NCI-H345 (cell line): ENCODE measurements around the gene HECTD4.
A peak's percentile ranks its signal among the peaks of the same experiment; 100 is the strongest.
"Not testable (repeated sequence)": the region's sequence is repeated elsewhere in the genome, so short reads cannot be mapped to it uniquely, and the experiment has no call there.

Experiments
- DNase-seq: peaks from one replicate; lab custom pipeline; 2025; lab: John Stamatoyannopoulos, UW

Gene HECTD4

GRCh38 chr12:112161711-112162110, 220.5 kb downstream of the HECTD4 start:
- no peak for DNase-seq

GRCh38 chr12:112160611-112161010, 221.6 kb downstream of the HECTD4 start:
- DNase-seq: no peak

GRCh38 chr12:112159146-112159541, 223.1 kb downstream of the HECTD4 start:
- no peak for DNase-seq

- not testable (repeated sequence) for DNase-seq
Measured at GRCh38 chr12:112158461-112159145, 223.6 kb downstream of the HECTD4 start.

- DNase-seq: no peak
Measured at GRCh38 chr12:112153893-112154219, 228.4 kb downstream of the HECTD4 start.

GRCh38 chr12:112153181-112153892, 228.9 kb downstream of the HECTD4 start:
- DNase-seq: no peak

GRCh38 chr12:112151766-112152541, 230.3 kb downstream of the HECTD4 start:
- no peak for DNase-seq

GRCh38 chr12:112149596-112149995, 232.6 kb downstream of the HECTD4 start:
- DNase-seq: no peak

GRCh38 chr12:112148031-112148513, 234.2 kb downstream of the HECTD4 start:
- DNase-seq: no peak

- no peak for DNase-seq
Measured at GRCh38 chr12:112146123-112146522, 236.1 kb downstream of the HECTD4 start.

- DNase-seq: no peak
Measured at GRCh38 chr12:112140728-112141127, 241.5 kb downstream of the HECTD4 start.

- no peak for DNase-seq
Measured at GRCh38 chr12:112134731-112135130, 247.5 kb downstream of the HECTD4 start.

- DNase-seq: no peak
Measured at GRCh38 chr12:112133418-112133817, 248.8 kb downstream of the HECTD4 start.

- no peak for DNase-seq
Measured at GRCh38 chr12:112131686-112132085, 250.5 kb downstream of the HECTD4 start.

- DNase-seq: no peak
Measured at GRCh38 chr12:112130441-112130998, 251.7 kb downstream of the HECTD4 start.

- no peak for DNase-seq
Measured at GRCh38 chr12:112126911-112127310, 255.3 kb downstream of the HECTD4 start.

GRCh38 chr12:112126000-112126438, 256.2 kb downstream of the HECTD4 start:
- DNase-seq: no peak

GRCh38 chr12:112125250-112125999, 256.8 kb downstream of the HECTD4 start, which contains the start of gene TRAFD1:
TRAFD1 (plus strand) TSS chr12:112125560; CDS start chr12:112130523, 4,963 bp downstream.
- DNase-seq: peak; percentile 98

GRCh38 chr12:112124918-112125249, 257.3 kb downstream of the HECTD4 start:
- no peak for DNase-seq

GRCh38 chr12:112122823-112123690, 259.2 kb downstream of the HECTD4 start:
- no peak for DNase-seq
